NCI-H2029 treated with DMSO at 0.1 percent for 48 hours (cell line): ENCODE results near the gene PPM1E.
"Not testable (repeated sequence)": the region's sequence is repeated elsewhere in the genome, so short reads cannot be mapped to it uniquely, and the experiment has no call there.

Experiments
- DNase-seq: peaks from one replicate; lab custom pipeline; 2025; lab: John Stamatoyannopoulos, UW

Gene PPM1E

DNA sequence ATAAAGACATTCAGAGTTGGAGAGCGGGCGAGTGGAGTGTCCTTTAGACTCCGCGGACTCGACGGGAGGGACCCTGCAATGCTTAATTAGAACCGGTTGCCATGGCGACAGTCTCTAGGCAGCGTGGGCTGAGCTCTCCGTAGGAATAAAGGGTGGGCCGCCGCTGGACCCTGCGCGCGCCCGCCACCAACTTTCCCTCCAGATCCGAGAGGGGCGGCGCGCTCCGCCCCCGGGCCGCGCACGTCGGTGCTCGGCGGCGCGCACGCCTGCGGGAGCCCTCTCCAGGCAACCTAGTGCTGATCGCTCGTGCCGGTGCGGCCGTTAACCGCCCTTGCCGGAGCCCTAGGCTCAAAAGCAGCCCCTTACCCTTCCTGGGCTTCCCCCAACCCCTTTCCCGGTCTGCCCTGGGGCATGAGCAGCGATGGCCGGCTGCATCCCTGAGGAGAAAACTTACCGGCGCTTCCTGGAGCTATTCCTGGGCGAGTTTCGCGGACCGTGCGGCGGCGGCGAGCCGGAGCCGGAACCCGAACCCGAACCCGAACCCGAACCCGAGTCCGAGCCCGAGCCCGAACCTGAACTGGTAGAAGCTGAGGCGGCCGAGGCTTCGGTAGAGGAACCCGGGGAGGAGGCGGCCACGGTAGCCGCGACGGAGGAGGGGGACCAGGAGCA is at the start of gene PPM1E:
Gene PPM1E (plus strand): TSS at position 278 of the 669 bp plus-strand sequence.
- DNase-seq: peak; percentile 51

DNA sequence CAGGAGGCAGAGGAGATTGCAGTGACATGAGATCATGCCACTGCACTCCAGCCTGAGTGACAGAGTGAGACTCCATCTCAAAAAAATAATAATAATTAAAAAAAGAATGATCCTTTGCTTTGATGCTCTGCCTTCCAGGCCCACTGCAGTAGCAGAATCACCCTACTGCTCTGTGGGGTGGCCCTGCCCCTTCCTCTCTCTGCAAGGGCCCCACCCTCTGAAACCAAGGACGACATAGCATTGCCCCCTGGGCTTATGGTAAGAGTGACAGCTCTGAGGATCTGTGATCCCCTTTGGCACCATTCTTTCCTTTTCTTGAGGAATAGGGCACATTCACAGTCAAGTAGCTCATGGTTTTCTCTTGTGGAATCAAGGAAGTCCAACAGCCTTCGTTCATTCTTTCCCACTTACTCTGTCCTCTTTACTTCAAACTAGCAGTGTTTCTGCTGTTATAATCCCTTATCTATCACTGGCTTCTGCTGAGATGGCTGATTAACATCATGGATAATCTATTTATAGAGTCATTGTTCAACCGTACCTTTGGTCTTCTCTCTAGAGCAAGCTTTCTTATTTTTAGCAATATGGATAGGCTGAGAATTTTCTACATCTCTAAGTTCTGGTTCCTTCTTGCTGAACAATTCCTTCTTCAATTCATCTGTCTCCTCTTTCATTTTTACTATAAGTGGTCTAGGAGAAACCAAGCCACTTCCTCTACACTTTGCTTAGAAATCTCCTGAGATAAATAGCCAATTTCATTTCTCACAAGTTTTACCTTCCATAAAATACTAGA is 49.1 kb upstream of the PPM1E start:
- no peak for DNase-seq

DNA sequence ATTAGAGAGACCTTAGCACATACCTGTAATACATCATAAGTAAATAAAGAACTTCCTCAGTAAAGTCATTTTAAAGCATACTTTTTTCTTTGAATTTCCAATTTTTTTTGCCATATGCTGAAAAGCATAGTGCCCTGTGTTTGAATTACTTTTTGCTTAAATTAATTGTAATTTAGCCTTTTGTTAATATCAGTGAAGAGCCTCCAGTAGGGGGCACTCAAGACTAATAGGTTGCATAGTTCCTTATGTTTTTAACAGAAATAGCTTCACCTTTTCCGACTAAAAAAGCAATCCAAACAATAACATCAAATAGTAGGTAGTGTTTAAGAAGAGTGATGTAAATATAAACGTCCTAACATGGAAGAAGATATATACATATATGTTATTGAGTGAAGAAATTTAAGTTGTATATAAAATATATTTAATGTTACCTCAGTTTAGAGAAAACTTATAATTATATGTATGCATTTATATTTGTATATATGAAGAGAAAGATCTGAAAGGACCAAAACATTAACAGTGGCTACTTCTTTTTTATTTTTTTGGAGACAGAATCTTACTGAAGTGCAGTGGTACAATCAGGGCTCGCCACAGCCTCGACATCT is 44.6 kb upstream of the PPM1E start:
- DNase-seq: peak; percentile 1

DNA sequence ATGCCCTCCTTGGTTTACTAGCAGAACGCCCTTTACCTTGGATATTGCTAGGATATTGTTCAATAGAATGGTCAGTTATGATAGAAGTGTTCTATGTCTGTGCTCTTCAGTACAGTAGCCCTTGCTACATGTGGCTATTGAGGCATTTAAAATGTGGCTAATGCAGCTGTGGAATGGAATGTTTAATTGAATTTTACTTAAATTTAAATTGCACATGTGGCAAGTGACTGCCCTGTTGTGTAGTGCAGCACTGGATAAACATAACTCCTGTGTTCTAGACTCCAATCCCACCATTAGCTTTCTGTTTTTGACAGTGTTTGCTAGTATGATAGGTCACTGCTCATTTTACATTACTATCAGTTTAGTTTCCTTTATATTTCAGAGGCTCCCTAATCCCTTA is 33.4 kb upstream of the PPM1E start:
- no peak for DNase-seq

DNA sequence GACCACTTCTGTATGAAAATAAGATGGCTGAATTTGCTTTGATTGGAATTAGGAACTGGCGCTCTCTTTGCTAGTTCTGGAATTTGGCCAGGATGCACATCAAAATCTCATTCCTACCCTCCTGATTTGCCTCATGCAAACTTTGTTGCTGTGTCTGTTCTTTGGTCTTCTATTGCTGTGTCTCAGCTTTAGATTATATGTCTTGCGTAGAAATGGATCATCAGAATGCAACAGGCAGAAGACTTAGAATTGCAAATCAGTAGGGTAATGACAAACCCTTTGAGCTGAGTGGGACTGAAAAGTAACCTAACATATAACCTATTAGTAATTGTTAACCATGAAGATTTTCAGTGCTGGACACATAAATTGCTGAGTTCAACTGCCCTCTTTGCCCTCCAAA is 33.0 kb upstream of the PPM1E start:
- no peak for DNase-seq

DNA sequence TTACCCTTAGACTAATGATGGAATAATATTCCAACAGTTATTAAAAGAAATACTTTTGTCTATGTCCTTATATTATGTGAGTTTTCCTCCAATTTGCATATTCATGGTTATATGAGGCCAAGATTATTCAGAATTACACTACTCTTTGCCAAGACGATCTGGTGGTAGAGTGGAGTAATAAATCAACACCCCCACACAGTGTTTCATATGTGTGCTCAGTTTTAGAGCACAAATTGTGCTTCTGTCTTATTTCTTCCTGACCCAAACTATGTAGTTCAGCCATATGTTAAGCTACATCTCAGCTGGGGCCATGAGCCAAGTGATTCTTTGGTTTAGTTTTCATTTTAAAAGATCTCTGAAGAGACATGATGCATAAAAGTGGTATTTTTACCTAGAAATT is 26.9 kb upstream of the PPM1E start:
- DNase-seq: no peak

DNA sequence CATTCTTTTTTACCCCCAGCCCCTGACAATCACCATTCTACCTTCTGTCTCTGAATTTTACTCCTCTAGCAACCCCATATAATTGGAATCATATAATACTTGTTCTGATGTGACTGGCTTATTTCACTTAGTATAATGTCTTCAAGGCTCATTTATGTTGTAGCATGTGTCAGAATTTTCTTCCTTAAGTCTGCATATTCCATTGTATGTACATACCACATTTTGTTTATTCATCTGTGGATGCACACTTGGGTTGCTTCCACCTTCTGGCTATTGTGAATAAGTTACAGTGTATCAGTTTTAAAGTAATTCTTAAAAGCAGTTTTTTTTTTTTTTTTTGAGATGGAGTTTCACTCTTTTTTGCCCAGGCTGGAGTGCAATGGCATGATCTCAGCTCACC is 24.7 kb upstream of the PPM1E start:
- no peak for DNase-seq

DNA sequence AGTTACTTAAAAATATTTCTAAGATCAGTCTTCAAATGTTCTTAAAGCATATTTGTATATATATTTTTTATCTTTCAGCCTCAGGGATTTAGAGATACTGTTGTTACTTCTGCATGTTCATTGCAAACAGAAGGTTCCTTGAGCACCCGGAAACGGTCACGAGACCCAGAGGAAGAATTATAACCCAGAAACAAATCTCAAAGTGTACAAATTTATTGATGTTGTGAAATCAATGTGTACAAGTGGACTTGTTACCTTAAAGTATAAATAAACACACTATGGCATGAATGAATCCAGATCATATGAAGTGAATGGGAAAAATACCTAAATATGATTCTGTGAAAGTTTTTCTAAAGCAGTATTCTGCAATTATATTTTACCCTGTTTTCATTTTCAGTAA is 21.6 kb upstream of the PPM1E start:
- DNase-seq: no peak

DNA sequence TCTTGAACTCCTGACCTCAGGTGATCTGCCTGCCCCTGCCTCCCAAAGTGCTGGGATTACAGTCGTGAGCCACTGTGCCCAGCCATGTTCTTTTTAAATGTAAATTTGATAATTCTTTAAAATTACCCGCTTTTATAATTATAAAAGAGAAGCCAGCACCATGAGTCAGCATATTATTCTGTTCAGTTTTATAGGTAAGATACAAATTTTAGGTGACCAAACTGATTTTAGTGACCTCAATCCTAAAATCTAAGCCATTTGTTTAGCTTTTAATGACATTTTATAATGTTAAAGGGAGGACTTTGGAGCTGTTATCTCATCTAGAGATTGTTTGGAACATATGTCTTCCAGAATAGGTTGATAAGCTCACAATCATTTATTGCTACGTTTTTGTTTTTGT is 20.8 kb upstream of the PPM1E start:
- no peak for DNase-seq

DNA sequence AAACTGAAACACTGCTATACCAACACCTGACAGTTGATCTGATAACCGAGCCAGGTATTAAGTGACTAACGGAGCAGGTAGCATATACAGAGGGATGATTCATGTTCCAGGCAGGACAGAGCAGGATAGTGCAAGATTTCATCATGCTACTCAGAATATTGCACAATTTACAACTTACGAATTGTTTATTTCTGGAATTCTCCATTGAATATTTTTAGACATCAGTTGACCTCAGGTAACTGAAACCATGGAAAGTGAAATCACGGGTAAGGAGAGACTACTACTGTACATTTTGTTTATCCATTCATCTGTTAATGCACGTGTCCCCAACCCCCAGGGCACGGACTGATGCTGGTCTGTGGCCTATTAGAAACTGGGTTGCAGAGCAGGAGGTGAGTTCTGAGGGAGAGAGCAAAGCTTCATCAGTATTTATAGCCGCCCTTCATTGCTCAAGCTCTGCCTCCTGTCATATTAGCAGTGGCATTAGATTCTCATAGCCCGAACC is 14.5 kb upstream of the PPM1E start:
- DNase-seq: no peak

DNA sequence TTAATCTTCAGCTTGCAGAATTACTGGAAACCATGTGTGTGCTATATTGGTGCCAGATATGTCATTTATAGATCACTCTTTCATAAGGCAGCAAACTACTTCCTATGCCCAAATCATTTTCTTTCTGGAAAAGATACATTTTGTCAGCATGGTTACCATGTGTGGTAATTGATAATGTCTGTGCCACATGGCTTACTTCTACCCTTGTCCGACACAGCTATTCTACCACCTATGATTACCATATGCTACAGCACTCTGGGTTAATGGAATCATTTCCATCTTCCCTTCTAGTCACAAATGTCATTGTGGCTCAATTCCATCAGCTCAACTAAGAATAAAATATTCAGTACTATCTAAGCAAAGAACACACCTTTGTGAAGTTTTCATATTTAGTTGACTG is 8.0 kb upstream of the PPM1E start:
- DNase-seq: no peak

DNA sequence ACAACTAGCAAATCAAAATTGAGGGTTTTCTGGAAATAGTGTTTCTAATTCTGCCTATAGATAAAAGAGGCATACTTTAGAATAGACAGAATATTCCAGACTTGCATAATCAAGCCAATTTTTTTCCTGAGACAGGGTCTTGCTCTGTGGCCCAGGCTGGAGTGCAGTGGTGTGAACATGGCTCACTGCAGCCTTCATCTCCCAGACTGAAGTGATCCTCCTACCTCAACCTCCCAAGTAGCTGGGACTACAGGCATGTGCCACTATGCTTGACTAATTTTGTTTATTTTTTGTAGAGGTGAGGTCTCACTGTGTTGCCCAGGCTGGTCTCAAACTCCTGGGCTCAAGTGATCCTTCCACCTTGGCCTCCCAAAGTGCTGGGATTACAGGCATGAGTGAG is 6.0 kb upstream of the PPM1E start:
- DNase-seq: not testable (repeated sequence)

DNA sequence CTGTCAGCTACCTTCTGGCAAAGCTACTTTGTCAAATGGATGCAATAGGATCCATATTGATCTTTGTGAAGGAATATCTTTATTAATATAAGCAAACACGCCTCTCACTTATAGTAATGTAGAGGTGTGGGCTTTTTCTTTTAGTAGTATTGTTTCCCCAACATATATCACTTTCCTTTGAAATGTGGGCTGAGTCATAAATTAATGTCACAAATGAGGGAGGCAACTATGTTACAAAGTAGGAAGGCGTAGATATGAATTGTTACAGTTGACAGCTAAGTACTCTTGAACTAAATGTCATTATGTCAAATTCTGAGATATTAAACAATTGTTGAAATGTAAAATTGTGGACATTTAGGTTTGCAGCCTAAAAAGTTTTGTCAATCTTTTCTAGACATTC is 2.6 kb upstream of the PPM1E start:
- no peak for DNase-seq

DNA sequence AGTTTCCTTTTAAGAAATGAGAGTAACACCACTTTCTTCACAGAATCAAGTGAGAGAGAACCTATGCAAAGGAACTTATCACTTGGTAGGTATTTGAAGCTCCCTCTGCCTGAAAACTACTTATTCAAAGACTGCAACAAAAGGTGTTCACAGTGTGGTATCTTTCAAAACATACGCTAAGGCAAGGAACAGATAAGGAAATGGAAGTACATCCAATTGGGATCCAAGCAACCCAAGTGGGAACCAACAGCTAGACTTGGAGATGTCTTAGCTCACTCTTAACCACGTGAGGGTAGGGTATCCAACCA is 431 bp upstream of the PPM1E start:
- DNase-seq: no peak

DNA sequence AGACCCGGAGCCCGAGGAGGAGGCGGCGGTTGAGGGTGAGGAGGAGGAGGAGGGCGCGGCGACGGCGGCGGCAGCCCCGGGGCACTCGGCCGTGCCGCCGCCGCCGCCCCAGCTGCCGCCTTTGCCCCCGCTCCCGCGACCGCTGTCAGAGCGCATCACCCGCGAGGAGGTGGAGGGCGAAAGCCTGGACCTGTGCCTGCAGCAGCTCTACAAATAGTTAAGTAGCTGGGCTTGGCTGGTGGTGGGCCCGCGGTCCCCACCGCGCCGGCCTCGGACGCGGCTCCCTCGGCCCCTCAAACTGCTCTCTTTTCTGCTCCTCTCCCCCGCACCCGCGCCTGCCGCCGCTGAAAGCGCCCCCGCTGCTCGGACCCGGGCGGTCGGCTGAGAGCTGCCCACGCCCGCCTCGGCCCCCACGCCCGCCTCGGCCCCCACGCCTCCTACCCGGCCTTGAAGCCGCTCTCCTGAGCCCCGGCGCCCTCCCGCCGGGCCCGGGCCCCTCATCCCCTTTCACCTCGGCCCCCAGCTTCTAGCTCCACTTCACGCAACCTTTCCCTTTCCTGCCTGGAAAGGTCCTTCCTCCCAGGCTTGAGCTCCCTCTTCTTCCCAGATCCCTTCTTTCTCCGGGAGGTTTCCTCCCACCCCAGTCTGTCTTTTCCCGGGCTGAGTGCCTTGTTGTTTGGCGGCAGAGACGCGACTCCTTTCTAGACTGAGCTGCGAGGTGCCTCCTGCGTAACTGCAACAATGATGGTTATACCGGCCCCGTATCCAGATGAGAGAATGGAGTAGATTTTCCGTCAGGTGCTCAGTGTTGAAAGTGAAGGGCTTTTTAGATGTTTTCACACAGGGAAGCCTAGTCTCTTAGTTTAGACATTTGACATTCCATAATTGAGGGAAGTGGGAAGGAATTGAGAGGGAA is 850 bp downstream of the PPM1E start:
- DNase-seq: peak; percentile 5

DNA sequence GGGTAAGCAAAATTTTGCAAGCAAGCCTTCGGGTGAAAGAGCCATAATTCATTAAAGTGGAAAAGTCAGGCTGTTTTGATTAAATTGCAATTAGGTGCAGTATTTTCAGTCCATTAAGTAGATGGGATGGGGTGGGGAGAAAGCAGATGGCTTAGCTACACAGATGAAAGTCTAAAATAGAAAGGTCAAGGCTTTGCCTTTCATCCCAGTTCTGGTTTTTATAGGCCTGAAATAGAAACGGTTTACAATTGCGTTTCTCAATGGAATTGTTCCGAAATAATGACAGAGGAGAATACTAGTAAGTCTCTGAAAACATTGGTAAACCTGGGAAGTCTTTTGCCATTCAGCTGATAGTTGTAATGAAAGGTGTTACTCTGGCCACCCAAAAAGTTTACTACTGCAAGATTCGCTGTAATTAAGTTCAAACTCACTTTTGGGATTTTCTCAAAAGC is 1.5 kb downstream of the PPM1E start:
- DNase-seq: no peak

DNA sequence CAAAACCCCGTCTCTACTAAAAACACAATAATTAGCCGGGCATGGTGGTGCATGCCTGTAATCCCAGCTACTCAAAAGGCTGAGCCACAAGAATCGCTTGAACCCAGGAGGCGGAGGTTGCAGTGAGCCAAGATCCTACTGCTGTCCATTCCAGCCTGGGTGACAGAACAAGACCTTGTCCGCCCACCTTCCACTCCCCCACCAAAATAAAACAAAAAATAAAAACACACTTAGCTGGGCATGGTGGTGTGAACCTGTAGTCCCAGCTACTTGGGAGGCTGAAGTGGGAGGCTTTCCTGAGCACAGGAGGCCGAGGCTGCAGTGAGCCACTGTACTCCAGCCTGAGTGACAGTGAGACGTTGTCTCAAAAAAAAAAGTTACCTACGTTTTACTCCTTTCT is 3.2 kb downstream of the PPM1E start:
- no peak for DNase-seq

DNA sequence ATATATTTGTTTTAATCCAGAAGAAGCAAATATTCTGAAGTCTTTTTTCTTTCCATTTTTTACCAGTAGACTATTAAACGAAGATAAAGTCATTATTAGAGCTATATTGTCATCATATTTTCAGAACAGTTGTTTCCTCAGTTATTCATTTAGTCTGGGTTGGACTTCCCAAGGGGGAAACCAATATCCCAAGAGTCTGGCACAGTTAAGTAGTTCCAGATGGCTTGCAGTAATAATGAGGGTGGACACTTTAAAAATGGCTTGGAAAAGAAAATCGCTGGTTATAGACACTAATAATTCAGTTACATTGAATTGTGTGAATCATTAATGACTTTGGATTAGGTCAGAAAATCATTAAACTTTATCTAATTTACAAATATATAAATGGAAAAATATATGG is 3.9 kb downstream of the PPM1E start:
- DNase-seq: no peak

DNA sequence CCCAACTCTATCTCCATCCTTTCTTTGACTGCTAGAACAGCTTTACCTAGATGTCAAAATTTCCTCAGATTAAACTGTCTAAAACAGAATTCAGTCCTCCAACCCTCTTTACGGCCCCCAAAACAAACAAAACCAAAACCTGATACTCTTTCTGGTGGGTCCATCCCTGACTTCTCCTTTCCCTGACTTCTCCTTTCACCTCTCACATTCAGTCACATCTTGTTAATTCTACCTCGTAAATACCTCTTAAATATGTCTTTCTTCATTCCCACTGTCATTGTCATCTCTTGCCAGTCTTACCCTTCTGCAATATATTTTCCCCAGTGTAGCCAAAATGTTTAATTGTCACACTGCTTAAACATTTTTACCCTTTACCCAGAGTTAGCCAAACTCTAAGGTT is 4.6 kb downstream of the PPM1E start:
- DNase-seq: no peak

DNA sequence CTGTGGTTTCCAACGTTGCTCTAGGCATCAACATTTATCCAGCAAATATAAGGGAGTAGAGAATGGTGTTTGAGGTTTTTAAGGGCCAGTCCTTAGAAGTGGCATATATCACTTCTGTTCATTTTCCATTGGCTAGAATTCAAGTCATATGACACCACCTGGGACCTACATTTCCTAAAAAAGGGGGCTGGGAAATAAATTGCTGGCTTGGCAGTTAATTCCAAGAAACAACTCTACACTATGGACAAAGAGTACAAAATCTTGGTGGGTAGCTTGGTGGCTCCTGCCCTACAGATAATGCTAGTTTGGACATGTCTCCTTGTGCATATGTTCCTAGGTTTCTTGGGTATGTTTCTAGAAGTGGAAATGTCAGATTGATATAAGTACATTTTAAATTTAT is 7.6 kb downstream of the PPM1E start:
- DNase-seq: no peak

DNA sequence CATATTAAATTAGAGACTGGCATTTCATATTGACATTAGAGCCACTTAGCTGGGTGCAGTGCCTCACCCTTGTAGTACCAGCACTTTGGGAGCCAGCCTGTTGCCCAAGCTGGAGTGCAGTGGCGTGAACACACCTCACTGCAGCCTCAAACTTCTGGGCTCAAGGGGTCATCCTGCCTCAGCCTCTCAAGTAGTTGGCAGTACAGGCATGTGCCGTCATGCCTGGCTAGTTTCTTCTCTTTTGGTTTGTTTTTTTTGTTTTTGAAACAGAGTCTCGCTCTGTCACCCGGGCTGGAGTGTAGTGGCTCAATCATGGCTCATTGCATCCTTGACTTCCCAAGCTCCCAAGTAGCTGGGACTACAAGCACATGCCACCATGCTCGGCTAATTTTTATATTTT is 8.7 kb downstream of the PPM1E start:
- DNase-seq: no peak

DNA sequence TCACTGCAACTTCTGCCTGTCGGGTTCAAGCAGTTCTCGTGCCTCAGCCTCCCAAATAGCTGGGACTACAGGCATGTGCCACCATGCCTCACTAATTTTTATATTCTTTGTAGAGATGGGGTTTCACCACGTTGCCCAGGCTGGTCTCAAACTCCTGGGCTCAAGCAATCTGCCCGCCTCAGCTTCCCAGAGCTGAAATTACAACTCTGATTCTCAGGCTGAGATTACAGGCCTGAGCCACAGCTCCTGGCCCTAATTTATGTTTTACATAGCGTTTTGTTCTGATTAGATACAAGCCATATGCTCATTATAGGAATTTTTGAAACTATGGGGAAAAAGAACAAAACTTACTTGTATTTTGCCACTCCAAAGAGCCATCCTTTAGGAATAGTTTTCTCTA is 22.8 kb downstream of the PPM1E start:
- not testable (repeated sequence) for DNase-seq
